ENCODE results near the gene TMEM163. TPM values are rescaled to one million over a fixed set of nuclear protein-coding genes. Genes with fewer than 3 reads are reported as not detected.

The TMEM163 gene
- polyA plus RNA-seq, 2 donors, result 0.10 to 0.11 TPM

- no peaks in the 10 kb centered on the region for H3K36me3 ChIP-seq (ENCODE audit: control insufficient read depth in 2 of 2, insufficient read depth in 2 of 2, low read length in 1 of 2)
- H3K27me3 ChIP-seq (ENCODE audit: control insufficient read depth in 1 of 2, insufficient read depth in 2 of 2, low read length in 2 of 2), result peaks cover 0 to 2% of the 10 kb centered on the region in 2 donors
- no peaks in the 10 kb centered on the region for H3K9me3 ChIP-seq (ENCODE audit: control insufficient read depth in 2 of 2, insufficient read depth in 1 of 2, low read depth in 1 of 2, low read length in 1 of 2)
- H3K27ac ChIP-seq (ENCODE audit: low read depth in 2 of 2, low read length in 1 of 2), result no peak overlapping the region
- no peaks in the 10 kb centered on the region for H3K4me1 ChIP-seq (ENCODE audit: control insufficient read depth in 2 of 2, insufficient read depth in 2 of 2, low read length in 1 of 2)
- H3K4me3 ChIP-seq (ENCODE audit: low read depth in 1 of 2, low read length in 2 of 2), result no peak overlapping the region
Measured at GRCh38 chr2:134540990-134541389, 177.8 kb downstream of the TMEM163 start.

GRCh38 chr2:134539981-134540380 lies 178.8 kb downstream of the TMEM163 start:
- H3K4me3 ChIP-seq (ENCODE audit: low read depth in 1 of 2, low read length in 2 of 2), result no peak overlapping the region
- no peaks in the 10 kb centered on the region for H3K9me3 ChIP-seq (ENCODE audit: control insufficient read depth in 2 of 2, insufficient read depth in 1 of 2, low read depth in 1 of 2, low read length in 1 of 2)
- WGBS, 2 donors, result 82% methylated on average over 5 of the region's 5 CpGs
- H3K4me1 ChIP-seq (ENCODE audit: control insufficient read depth in 2 of 2, insufficient read depth in 2 of 2, low read length in 1 of 2), result no peaks in the 10 kb centered on the region
- H3K27ac ChIP-seq (ENCODE audit: low read depth in 2 of 2, low read length in 1 of 2), result no peak overlapping the region
- H3K36me3 ChIP-seq (ENCODE audit: control insufficient read depth in 2 of 2, insufficient read depth in 2 of 2, low read length in 1 of 2), result no peaks in the 10 kb centered on the region
- H3K27me3 ChIP-seq (ENCODE audit: control insufficient read depth in 1 of 2, insufficient read depth in 2 of 2, low read length in 2 of 2), result peaks cover 0 to 2% of the 10 kb centered on the region in 2 donors

GRCh38 chr2:134537702-134538101 lies 181.1 kb downstream of the TMEM163 start:
- Histone ChIP-seq H3K36me3 (ENCODE audit: control insufficient read depth in 2 of 2, insufficient read depth in 2 of 2, low read length in 1 of 2) (no peaks in the 10 kb centered on the region), H3K4me1 (ENCODE audit: control insufficient read depth in 2 of 2, insufficient read depth in 2 of 2, low read length in 1 of 2) (no peaks in the 10 kb centered on the region), H3K27ac (ENCODE audit: low read depth in 2 of 2, low read length in 1 of 2) (no peak overlapping the region), H3K27me3 (ENCODE audit: control insufficient read depth in 1 of 2, insufficient read depth in 2 of 2, low read length in 2 of 2) (no peaks in the 10 kb centered on the region), H3K9me3 (ENCODE audit: control insufficient read depth in 2 of 2, insufficient read depth in 1 of 2, low read depth in 1 of 2, low read length in 1 of 2) (no peaks in the 10 kb centered on the region), H3K4me3 (ENCODE audit: low read depth in 1 of 2, low read length in 2 of 2) (no peak overlapping the region)
- WGBS, 2 donors, result 74 to 84% methylated on average over 4 of the region's 4 CpGs

DNA sequence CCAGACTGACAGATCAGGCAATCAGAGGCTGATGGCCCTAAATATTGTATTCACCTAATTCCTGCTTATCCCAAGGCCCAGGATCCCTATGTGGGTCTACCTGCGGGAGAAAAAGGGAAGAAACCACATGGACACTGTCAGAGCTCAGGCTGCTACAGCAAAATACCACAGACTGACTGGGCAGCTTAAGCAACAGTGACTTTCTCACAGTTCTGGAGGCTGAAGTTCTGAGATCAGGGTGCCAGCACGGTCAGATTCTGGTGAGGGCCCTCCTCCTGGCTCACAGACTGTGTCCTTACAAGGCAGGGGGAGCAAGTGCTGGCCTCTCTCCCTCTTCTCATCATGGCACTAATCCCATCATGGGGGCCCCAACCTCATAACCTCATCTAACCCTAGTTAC lies 181.7 kb downstream of the TMEM163 start:
- Histone ChIP-seq H3K27ac (ENCODE audit: low read depth in 2 of 2, low read length in 1 of 2) (no peak overlapping the region), H3K36me3 (ENCODE audit: control insufficient read depth in 2 of 2, insufficient read depth in 2 of 2, low read length in 1 of 2) (no peaks in the 10 kb centered on the region), H3K4me1 (ENCODE audit: control insufficient read depth in 2 of 2, insufficient read depth in 2 of 2, low read length in 1 of 2) (no peaks in the 10 kb centered on the region), H3K27me3 (ENCODE audit: control insufficient read depth in 1 of 2, insufficient read depth in 2 of 2, low read length in 2 of 2) (no peaks in the 10 kb centered on the region), H3K9me3 (ENCODE audit: control insufficient read depth in 2 of 2, insufficient read depth in 1 of 2, low read depth in 1 of 2, low read length in 1 of 2) (no peaks in the 10 kb centered on the region), H3K4me3 (ENCODE audit: low read depth in 1 of 2, low read length in 2 of 2) (no peak overlapping the region)
- WGBS, 2 donors, result 86 to 89% methylated on average over 2 of the region's 2 CpGs

DNA sequence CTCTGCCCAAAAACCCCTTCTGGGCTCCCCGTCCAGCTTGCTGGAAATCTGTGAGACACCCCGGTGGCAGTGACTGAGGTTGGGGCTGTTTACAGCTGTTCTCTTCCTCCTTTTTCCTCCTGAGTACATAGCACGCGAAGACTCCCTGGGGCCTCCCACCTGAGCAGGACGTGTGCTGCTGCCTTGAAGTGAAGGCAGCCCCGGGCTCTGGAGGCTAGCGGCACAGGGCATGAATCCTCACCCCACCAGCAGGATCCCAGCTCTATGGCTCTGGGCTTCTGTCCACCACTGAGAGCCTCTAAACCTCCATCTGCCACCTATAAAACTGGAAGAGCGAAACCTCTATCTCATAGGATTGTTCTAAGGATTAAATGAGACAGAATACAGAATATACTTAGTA lies 182.5 kb downstream of the TMEM163 start:
- no peak overlapping the region for H3K27ac ChIP-seq (ENCODE audit: low read depth in 2 of 2, low read length in 1 of 2)
- WGBS, 2 donors, result 64 to 78% methylated on average over 8 of the region's 8 CpGs
- H3K27me3 ChIP-seq (ENCODE audit: control insufficient read depth in 1 of 2, insufficient read depth in 2 of 2, low read length in 2 of 2), result no peaks in the 10 kb centered on the region
- H3K4me1 ChIP-seq (ENCODE audit: control insufficient read depth in 2 of 2, insufficient read depth in 2 of 2, low read length in 1 of 2), result no peaks in the 10 kb centered on the region
- no peaks in the 10 kb centered on the region for H3K9me3 ChIP-seq (ENCODE audit: control insufficient read depth in 2 of 2, insufficient read depth in 1 of 2, low read depth in 1 of 2, low read length in 1 of 2)
- no peak overlapping the region for H3K4me3 ChIP-seq (ENCODE audit: low read depth in 1 of 2, low read length in 2 of 2)
- no peaks in the 10 kb centered on the region for H3K36me3 ChIP-seq (ENCODE audit: control insufficient read depth in 2 of 2, insufficient read depth in 2 of 2, low read length in 1 of 2)

DNA sequence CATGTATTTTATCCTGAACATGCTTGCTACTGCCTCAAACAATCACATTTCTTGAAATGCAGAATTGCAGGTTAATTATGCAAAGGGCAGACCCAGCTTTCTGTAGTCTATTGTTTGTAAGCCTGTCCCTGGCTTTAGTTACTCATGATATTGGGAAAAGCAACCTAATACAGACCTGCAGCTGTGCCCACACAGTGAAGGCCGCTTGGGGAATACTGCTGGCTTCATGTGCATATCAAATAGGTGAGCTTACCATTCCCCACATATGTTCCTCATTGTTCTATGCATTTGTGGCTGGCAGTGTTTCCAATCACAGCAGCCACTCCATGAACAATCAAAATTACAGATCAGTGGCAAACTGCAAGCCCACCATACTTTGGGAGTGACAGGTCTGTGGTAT lies 186.3 kb downstream of the TMEM163 start:
- no peaks in the 10 kb centered on the region for H3K36me3 ChIP-seq (ENCODE audit: control insufficient read depth in 2 of 2, insufficient read depth in 2 of 2, low read length in 1 of 2)
- WGBS, 2 donors, result 71 to 76% methylated on average over 1 of the region's 1 CpG
- H3K27ac ChIP-seq (ENCODE audit: low read depth in 2 of 2, low read length in 1 of 2), result no peak overlapping the region
- H3K4me1 ChIP-seq (ENCODE audit: control insufficient read depth in 2 of 2, insufficient read depth in 2 of 2, low read length in 1 of 2), result no peaks in the 10 kb centered on the region
- no peak overlapping the region for H3K4me3 ChIP-seq (ENCODE audit: low read depth in 1 of 2, low read length in 2 of 2)
- H3K27me3 ChIP-seq (ENCODE audit: control insufficient read depth in 1 of 2, insufficient read depth in 2 of 2, low read length in 2 of 2), result no peaks in the 10 kb centered on the region
- H3K9me3 ChIP-seq (ENCODE audit: control insufficient read depth in 2 of 2, insufficient read depth in 1 of 2, low read depth in 1 of 2, low read length in 1 of 2), result no peaks in the 10 kb centered on the region

DNA sequence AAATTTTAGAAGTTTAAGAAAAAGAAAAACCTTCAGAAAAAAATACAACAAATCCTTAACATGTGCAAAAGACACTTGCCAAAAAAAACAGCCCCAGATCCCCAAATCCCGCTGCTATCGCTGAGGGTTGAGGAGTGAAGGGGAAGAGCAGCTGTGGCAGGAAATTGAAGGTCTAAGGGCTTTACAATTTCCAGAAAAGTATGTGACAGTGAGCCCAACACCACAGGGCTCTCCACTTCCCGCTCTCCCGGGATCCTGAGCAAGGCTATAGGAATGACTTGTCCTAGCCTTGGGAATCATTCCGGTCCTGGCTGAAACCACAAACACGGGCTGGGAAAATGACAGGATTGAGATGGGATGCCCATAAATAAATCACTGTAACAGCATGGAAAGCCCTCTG lies 191.4 kb downstream of the TMEM163 start:
- H3K27ac ChIP-seq (ENCODE audit: low read depth in 2 of 2, low read length in 1 of 2), result no peak overlapping the region
- H3K36me3 ChIP-seq (ENCODE audit: control insufficient read depth in 2 of 2, insufficient read depth in 2 of 2, low read length in 1 of 2), result no peaks in the 10 kb centered on the region
- no peak overlapping the region for H3K4me3 ChIP-seq (ENCODE audit: low read depth in 1 of 2, low read length in 2 of 2)
- H3K4me1 ChIP-seq (ENCODE audit: control insufficient read depth in 2 of 2, insufficient read depth in 2 of 2, low read length in 1 of 2), result no peaks in the 10 kb centered on the region
- 69 to 70% methylated on average over 6 of the region's 6 CpGs for WGBS, 2 donors
- no peaks in the 10 kb centered on the region for H3K9me3 ChIP-seq (ENCODE audit: control insufficient read depth in 2 of 2, insufficient read depth in 1 of 2, low read depth in 1 of 2, low read length in 1 of 2)
- peaks cover 0 to 2% of the 10 kb centered on the region in 2 donors for H3K27me3 ChIP-seq (ENCODE audit: control insufficient read depth in 1 of 2, insufficient read depth in 2 of 2, low read length in 2 of 2)

GRCh38 chr2:134522496-134523455 lies 196.0 kb downstream of the TMEM163 start:
- H3K9me3 ChIP-seq (ENCODE audit: control insufficient read depth in 2 of 2, insufficient read depth in 1 of 2, low read depth in 1 of 2, low read length in 1 of 2), result no peaks in the 10 kb centered on the region
- H3K4me3 ChIP-seq (ENCODE audit: low read depth in 1 of 2, low read length in 2 of 2), result no peak overlapping the region
- no peak overlapping the region for H3K27ac ChIP-seq (ENCODE audit: low read depth in 2 of 2, low read length in 1 of 2)
- H3K27me3 ChIP-seq (ENCODE audit: control insufficient read depth in 1 of 2, insufficient read depth in 2 of 2, low read length in 2 of 2), result peaks cover 0 to 2% of the 10 kb centered on the region in 2 donors
- H3K4me1 ChIP-seq (ENCODE audit: control insufficient read depth in 2 of 2, insufficient read depth in 2 of 2, low read length in 1 of 2), result no peaks in the 10 kb centered on the region
- 58 to 69% methylated on average over 13 of the region's 13 CpGs for WGBS, 2 donors
- H3K36me3 ChIP-seq (ENCODE audit: control insufficient read depth in 2 of 2, insufficient read depth in 2 of 2, low read length in 1 of 2), result no peaks in the 10 kb centered on the region

DNA sequence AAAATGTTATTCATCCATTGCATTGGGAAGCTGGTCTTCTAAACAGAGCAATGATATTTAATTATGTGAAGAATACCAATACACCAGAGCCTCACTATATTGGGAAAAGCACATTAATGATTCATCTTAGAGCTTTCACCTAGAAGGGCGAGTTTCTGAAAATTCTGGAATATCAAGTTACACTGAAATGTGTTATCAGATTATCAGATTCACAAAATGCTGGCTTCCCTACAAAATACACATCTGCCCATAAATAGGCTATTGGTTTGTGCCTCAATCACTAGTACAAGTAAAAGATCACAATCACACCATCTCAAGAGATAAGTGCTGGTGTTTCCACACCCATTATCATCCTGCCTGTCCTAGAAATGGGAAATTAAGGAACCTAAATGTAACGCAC lies 200.7 kb downstream of the TMEM163 start:
- H3K4me3 ChIP-seq (ENCODE audit: low read depth in 1 of 2, low read length in 2 of 2), result no peak overlapping the region
- H3K36me3 ChIP-seq (ENCODE audit: control insufficient read depth in 2 of 2, insufficient read depth in 2 of 2, low read length in 1 of 2), result no peaks in the 10 kb centered on the region
- no peaks in the 10 kb centered on the region for H3K27me3 ChIP-seq (ENCODE audit: control insufficient read depth in 1 of 2, insufficient read depth in 2 of 2, low read length in 2 of 2)
- H3K4me1 ChIP-seq (ENCODE audit: control insufficient read depth in 2 of 2, insufficient read depth in 2 of 2, low read length in 1 of 2), result no peaks in the 10 kb centered on the region
- 73 to 79% methylated on average over 2 of the region's 2 CpGs for whole genome bisulfite sequencing, 2 donors
- no peak overlapping the region for H3K27ac ChIP-seq (ENCODE audit: low read depth in 2 of 2, low read length in 1 of 2)
- peaks cover 0 to 2% of the 10 kb centered on the region in 2 donors for H3K9me3 ChIP-seq (ENCODE audit: control insufficient read depth in 2 of 2, insufficient read depth in 1 of 2, low read depth in 1 of 2, low read length in 1 of 2)

DNA sequence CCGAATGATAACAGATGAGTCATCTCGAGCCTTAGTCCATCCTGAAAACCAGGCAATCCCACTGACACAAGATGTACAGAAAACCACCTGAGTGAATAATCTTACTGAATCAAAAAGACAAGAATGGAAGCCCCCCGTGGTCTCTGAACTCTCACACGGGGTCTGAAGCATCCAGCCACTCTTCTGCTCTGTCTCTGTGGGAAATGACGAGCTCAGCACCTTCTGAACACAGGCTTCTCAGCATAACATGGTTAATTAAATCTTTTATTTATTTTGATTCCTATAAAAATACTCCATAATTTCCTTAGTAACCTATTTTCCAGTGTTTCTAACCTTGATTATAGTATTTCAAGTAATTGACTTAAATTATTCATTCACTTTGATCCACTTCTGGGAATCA lies 203.7 kb downstream of the TMEM163 start:
- H3K4me1 ChIP-seq (ENCODE audit: control insufficient read depth in 2 of 2, insufficient read depth in 2 of 2, low read length in 1 of 2), result no peaks in the 10 kb centered on the region
- no peak overlapping the region for H3K27ac ChIP-seq (ENCODE audit: low read depth in 2 of 2, low read length in 1 of 2)
- no peaks in the 10 kb centered on the region for H3K27me3 ChIP-seq (ENCODE audit: control insufficient read depth in 1 of 2, insufficient read depth in 2 of 2, low read length in 2 of 2)
- WGBS, 2 donors, result 65 to 70% methylated on average over 5 of the region's 5 CpGs
- H3K4me3 ChIP-seq (ENCODE audit: low read depth in 1 of 2, low read length in 2 of 2), result no peak overlapping the region
- no peaks in the 10 kb centered on the region for H3K36me3 ChIP-seq (ENCODE audit: control insufficient read depth in 2 of 2, insufficient read depth in 2 of 2, low read length in 1 of 2)
- H3K9me3 ChIP-seq (ENCODE audit: control insufficient read depth in 2 of 2, insufficient read depth in 1 of 2, low read depth in 1 of 2, low read length in 1 of 2), result peaks cover 2% of the 10 kb centered on the region in 2 donors

Data from esophagus (tissue), 2 donors.